ENCODE measurements around the gene ROR1. TPM values are rescaled to one million over a fixed set of nuclear protein-coding genes. Genes with fewer than 3 reads are reported as not detected.

ROR1 gene
- total and polyA plus RNA-seq, 9 of the 15 experiments (the other 6 are each of a cell fraction or from before 2014, with no cell fraction given) = 0.02 TPM; not detected in 8

DNA sequence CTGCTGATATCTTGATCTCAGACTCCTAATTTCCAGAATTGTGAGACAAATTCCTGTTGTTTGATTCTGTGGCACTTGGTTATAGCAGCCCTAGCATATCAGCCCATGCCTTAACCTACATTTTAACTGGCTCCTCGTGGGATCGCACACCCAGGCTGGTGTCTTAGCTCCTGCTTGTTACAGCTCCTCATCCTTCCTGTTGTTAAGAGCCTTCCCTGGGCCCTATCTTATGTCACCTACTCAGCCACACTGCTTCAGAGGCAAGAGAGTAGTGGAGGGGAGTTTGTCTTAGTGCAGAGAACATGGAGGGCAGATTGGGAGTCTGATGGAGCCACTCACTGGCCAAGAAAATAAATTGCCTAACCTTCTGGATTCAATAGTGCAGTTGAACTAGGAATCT, 131.0 kb downstream of the ROR1 start:
- DNase-seq (ENCODE audit: extremely low read depth in 1 of 4, low spot score in 3 of 4) (no peak), ATAC-seq (no peak), FAIRE-seq (no peak)
- POLR2A ChIA-PET = no interaction called here
- no peaks in the 10 kb centered on the region for H4K20me1 ChIP-seq (replicated peaks; ENCODE audit: control insufficient read depth, insufficient read depth, low read length)
- H3K4me2 ChIP-seq (ENCODE audit: insufficient read depth, low read length) = no peak overlapping the region
- no peaks in the 10 kb centered on the region for H3K9me3 ChIP-seq (replicated peaks; ENCODE audit: control insufficient read depth, insufficient read depth, low read depth, low read length)
- no peak overlapping the region for H3K9ac ChIP-seq (ENCODE audit: insufficient read depth in 1 of 2, low read depth in 2 of 2, low read length in 2 of 2)
- no peaks in the 10 kb centered on the region for H3K9me1 ChIP-seq (ENCODE audit: control insufficient read depth, insufficient read depth, low read length)
- no peaks in the 10 kb centered on the region for H3K79me2 ChIP-seq (ENCODE audit: control insufficient read depth, insufficient read depth, low read length)
- no peak overlapping the region for H2AFZ ChIP-seq (ENCODE audit: low read depth, low read length)
- CTCF ChIA-PET (ENCODE audit: low intra/inter-chr PET ratio) = no interaction called here
- 0 out of 5 replicates have a peak, but pooled peaks cover 0 to 4% of the 10 kb centered on the region in 2 experiments for H3K27me3 ChIP-seq (ENCODE audit: control insufficient read depth in 2 of 2, insufficient read depth in 2 of 2, low read length in 2 of 2)
- no peak overlapping the region for H3K27ac ChIP-seq (ENCODE audit: extremely low read depth, low read depth, low read length)
- BruUV-seq (replicated peaks) = no TSS peak
- no peaks in the 10 kb centered on the region for H3K4me1 ChIP-seq (replicated peaks in 1 of 2; ENCODE audit: control insufficient read depth in 2 of 2, insufficient read depth in 2 of 2, low read length in 2 of 2)
- H3K4me3 ChIP-seq = no peak overlapping the region
- intact Hi-C loops (cut with micrococcal nuclease) (no loop called here), in situ Hi-C loops (cut with MboI) (no loop called here)
- 0% methylated on average over 2 of the region's 2 CpGs for WGBS (ENCODE audit: insufficient coverage, low coverage, missing lambda C conversion rate)
- H3K36me3 ChIP-seq (ENCODE audit: control insufficient read depth, insufficient read depth, low read length) = no peaks in the 10 kb centered on the region
- TF ChIP-seq NFIC (IDR thresholded peaks at IDR 0.05) (no peak), DMBX1 (CRISPR knock-in tag; IDR thresholded peaks at IDR 0.05; ENCODE audit: borderline replicate concordance) (no peak), FOXM1 (IDR thresholded peaks at IDR 0.05; ENCODE audit: low read depth) (no peak), FOXM1 (CRISPR knock-in tag; IDR thresholded peaks at IDR 0.05; ENCODE audit: low read depth) (no peak), GTF2A2 (tag; IDR thresholded peaks at IDR 0.05) (no peak), NCOA4 (IDR thresholded peaks at IDR 0.05; ENCODE audit: partially characterized antibody) (no peak), SREBF2 (CRISPR knock-in tag; IDR thresholded peaks at IDR 0.05) (no peak), RHOXF2B (CRISPR knock-in tag; conservative IDR thresholded peaks at IDR 0.05) (no peak), KHSRP (IDR thresholded peaks at IDR 0.05) (no peak)
- TF ChIP-seq, protein P1, sequence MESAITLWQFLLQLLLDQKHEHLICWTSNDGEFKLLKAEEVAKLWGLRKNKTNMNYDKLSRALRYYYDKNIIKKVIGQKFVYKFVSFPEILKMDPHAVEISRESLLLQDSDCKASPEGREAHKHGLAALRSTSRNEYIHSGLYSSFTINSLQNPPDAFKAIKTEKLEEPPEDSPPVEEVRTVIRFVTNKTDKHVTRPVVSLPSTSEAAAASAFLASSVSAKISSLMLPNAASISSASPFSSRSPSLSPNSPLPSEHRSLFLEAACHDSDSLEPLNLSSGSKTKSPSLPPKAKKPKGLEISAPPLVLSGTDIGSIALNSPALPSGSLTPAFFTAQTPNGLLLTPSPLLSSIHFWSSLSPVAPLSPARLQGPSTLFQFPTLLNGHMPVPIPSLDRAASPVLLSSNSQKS (CRISPR knock-in tag; IDR thresholded peaks at IDR 0.05) = no peak
- TF ChIP-seq, protein P2, sequence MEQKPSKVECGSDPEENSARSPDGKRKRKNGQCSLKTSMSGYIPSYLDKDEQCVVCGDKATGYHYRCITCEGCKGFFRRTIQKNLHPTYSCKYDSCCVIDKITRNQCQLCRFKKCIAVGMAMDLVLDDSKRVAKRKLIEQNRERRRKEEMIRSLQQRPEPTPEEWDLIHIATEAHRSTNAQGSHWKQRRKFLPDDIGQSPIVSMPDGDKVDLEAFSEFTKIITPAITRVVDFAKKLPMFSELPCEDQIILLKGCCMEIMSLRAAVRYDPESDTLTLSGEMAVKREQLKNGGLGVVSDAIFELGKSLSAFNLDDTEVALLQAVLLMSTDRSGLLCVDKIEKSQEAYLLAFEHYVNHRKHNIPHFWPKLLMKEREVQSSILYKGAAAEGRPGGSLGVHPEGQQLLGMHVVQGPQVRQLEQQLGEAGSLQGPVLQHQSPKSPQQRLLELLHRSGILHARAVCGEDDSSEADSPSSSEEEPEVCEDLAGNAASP (IDR thresholded peaks at IDR 0.05) = no peak
- TF ChIP-seq, protein P3, sequence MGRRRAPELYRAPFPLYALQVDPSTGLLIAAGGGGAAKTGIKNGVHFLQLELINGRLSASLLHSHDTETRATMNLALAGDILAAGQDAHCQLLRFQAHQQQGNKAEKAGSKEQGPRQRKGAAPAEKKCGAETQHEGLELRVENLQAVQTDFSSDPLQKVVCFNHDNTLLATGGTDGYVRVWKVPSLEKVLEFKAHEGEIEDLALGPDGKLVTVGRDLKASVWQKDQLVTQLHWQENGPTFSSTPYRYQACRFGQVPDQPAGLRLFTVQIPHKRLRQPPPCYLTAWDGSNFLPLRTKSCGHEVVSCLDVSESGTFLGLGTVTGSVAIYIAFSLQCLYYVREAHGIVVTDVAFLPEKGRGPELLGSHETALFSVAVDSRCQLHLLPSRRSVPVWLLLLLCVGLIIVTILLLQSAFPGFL (CRISPR knock-in tag; IDR thresholded peaks at IDR 0.05) = no peak
- TF ChIP-seq, protein P4, sequence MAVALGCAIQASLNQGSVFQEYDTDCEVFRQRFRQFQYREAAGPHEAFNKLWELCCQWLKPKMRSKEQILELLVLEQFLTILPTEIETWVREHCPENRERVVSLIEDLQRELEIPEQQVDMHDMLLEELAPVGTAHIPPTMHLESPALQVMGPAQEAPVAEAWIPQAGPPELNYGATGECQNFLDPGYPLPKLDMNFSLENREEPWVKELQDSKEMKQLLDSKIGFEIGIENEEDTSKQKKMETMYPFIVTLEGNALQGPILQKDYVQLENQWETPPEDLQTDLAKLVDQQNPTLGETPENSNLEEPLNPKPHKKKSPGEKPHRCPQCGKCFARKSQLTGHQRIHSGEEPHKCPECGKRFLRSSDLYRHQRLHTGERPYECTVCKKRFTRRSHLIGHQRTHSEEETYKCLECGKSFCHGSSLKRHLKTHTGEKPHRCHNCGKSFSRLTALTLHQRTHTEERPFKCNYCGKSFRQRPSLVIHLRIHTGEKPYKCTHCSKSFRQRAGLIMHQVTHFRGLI (CRISPR knock-in tag; IDR thresholded peaks at IDR 0.05) = no peak
- TF ChIP-seq, protein P5, sequence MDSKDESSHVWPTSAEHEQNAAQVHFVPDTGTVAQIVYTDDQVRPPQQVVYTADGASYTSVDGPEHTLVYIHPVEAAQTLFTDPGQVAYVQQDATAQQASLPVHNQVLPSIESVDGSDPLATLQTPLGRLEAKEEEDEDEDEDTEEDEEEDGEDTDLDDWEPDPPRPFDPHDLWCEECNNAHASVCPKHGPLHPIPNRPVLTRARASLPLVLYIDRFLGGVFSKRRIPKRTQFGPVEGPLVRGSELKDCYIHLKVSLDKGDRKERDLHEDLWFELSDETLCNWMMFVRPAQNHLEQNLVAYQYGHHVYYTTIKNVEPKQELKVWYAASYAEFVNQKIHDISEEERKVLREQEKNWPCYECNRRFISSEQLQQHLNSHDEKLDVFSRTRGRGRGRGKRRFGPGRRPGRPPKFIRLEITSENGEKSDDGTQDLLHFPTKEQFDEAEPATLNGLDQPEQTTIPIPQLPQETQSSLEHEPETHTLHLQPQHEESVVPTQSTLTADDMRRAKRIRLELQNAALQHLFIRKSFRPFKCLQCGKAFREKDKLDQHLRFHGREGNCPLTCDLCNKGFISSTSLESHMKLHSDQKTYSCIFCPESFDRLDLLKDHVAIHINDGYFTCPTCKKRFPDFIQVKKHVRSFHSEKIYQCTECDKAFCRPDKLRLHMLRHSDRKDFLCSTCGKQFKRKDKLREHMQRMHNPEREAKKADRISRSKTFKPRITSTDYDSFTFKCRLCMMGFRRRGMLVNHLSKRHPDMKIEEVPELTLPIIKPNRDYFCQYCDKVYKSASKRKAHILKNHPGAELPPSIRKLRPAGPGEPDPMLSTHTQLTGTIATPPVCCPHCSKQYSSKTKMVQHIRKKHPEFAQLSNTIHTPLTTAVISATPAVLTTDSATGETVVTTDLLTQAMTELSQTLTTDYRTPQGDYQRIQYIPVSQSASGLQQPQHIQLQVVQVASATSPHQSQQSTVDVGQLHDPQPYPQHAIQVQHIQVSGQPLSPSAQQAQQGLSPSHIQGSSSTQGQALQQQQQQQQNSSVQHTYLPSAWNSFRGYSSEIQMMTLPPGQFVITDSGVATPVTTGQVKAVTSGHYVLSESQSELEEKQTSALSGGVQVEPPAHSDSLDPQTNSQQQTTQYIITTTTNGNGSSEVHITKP (IDR thresholded peaks at IDR 0.05; ENCODE audit: partially characterized antibody) = no peak
